NB4 (cell line): ENCODE results near the gene PLXDC2.

ENCODE experiments used
- DNase-seq: peaks from one replicate; pipeline ENCODE4 v3.0.0; 2010; ENCODE audit warnings: low read depth
- H3K4me3 ChIP-seq: one replicate; pipeline ENCODE4 v1.5.1; 2011; ENCODE audit warnings: mild to moderate bottlenecking, low read depth, low read length, moderate library complexity
- MYC ChIP-seq: IDR thresholded peaks from 2 replicates; pipeline ENCODE4 v1.6.1; 2011; ENCODE audit warnings: low read depth, low read length
- POLR2A ChIP-seq: IDR thresholded peaks from 2 replicates; pipeline ENCODE4 v1.6.1; 2011; ENCODE audit warnings: mild to moderate bottlenecking; ENCODE audit not compliant: insufficient read length; ENCODE audit errors: extremely low read depth
- TF ChIP-seq, protein P1 (sequence below): IDR thresholded peaks from one replicate; pipeline ENCODE4 v1.5.1; 2012; ENCODE audit warnings: low read depth, low read length
- TF ChIP-seq, protein P2 (sequence below): IDR thresholded peaks from 2 replicates; pipeline ENCODE4 v1.6.1; 2011; ENCODE audit warnings: low read depth, low read length

PLXDC2 gene

DNA sequence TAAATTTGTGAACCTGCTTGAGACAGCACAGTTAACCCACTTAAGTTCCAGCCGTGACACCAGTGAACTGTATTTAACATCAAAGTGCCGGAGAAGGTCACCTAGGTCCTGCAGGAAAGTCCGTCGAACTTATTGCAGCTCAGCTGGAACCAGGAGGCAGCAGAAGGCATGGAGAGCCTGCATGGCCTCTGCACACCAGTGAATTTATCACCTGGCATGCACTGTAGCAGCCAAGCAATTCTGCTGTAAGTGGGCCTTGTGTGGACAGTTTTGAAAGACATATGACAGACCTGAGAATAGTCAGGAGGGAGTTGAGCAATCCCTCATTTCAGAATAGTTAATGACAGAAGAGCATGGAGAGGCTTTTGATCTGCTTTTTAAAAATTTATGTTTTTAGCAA is 108.8 kb downstream of the PLXDC2 start:
- H3K4me3 ChIP-seq, result no peak overlapping the region
- no peak for DNase-seq
- TF ChIP-seq, protein P1, sequence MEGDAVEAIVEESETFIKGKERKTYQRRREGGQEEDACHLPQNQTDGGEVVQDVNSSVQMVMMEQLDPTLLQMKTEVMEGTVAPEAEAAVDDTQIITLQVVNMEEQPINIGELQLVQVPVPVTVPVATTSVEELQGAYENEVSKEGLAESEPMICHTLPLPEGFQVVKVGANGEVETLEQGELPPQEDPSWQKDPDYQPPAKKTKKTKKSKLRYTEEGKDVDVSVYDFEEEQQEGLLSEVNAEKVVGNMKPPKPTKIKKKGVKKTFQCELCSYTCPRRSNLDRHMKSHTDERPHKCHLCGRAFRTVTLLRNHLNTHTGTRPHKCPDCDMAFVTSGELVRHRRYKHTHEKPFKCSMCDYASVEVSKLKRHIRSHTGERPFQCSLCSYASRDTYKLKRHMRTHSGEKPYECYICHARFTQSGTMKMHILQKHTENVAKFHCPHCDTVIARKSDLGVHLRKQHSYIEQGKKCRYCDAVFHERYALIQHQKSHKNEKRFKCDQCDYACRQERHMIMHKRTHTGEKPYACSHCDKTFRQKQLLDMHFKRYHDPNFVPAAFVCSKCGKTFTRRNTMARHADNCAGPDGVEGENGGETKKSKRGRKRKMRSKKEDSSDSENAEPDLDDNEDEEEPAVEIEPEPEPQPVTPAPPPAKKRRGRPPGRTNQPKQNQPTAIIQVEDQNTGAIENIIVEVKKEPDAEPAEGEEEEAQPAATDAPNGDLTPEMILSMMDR, result no peak
- TF ChIP-seq MYC (no peak), POLR2A (no peak)
- TF ChIP-seq, protein P2, sequence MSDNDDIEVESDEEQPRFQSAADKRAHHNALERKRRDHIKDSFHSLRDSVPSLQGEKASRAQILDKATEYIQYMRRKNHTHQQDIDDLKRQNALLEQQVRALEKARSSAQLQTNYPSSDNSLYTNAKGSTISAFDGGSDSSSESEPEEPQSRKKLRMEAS, result no peak

DNA sequence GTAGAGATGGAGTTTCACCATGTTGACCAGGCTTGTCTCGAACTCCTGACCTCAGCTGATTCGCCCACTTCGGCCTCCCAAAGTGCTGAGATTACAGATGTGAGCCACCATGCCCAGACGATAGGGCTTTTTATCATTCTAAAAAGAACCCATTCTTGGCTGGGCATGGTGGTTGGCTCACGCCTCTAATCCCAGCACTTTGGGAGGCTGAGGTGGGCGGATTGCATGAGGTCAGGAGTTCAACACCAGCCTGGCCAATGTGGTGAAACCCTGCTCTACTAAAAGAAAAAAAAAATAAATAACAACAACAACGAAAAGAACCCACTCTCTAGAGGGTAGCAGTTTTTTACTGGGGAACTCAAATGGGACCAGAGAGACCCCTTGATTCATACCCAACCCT is 112.7 kb downstream of the PLXDC2 start:
- DNase-seq, result no peak
- no peak overlapping the region for H3K4me3 ChIP-seq
- TF ChIP-seq MYC (no peak), POLR2A (no peak)
- TF ChIP-seq, protein P1, result no peak

DNA sequence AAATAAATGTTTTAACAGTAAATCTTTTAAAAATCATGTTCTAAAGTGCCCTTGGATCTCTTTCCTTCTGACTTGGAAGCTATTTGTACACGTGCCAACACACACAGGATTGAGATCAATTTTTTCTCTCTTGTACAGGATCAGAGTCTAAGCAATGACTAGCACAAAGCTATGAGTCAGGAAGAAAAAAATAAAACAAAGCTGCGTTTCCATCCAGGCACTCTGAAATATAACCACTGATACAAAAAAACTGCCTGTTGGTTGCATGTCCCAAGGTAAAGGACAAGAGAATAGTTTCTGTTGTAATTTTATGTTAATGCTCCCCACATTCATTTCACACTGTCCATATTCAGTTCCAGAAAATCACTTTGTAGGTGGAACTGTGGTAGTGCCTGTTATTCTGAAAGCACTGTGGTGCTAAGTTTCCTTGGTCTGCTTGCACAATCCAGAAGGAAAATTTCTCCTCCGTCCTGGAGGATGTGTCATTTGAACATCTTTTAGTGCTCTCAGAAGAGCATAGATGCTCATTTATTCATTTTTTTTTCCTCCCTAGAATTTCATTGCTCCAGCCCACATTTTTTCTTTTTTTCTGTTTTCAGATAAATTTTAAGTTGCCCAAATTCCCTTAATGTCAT is 113.4 kb downstream of the PLXDC2 start:
- no peak for DNase-seq
- TF ChIP-seq, protein P2, result no peak
- no peak for TF ChIP-seq MYC
- no peak for TF ChIP-seq POLR2A
- TF ChIP-seq, protein P1, result no peak
- no peak overlapping the region for H3K4me3 ChIP-seq

DNA sequence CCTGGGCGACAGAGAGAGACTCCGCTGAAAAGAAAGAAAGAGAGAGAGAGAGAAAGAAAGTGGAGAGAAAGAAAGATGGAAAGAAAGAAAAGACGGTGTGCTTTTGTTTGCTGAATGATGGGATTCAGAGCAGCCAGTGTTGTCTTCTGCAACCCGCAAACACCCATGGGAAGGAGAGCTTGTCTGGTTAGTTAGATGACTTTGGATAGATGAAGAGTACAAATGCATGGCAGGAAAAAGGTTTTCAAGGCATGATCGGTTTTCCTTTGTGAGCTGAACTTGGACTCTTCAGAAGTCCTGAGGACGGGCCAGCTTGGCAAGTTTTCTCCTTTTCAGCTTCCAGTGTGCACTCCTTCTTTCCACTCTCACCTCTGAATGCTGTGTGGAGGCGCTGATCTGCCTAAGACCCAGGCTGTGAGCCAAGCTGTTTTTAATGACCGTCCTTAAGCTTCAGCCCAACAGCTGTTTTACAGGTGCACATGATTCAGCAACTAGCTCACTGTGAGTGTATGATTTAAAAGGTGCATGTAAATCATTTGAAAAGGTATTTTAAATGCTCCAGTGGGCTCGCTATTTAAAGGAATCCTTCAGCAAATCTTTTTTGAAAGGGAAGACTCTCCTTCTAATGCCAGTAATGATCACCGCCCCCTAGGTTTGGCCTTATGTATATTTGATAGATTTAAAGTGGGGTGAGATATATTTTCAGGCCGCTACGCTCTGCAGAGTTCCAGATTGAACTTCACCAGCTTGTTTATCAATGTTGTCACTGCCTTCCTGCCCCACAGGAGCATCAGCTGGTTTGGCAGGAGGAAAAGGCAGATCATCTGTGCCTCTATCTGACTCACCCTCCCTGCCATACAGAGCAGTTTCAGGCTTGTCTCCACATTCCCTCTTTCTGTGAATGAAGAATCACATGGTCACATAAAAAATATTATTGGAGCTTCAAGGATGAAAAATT is 115.0 kb downstream of the PLXDC2 start:
- no peak for DNase-seq
- TF ChIP-seq MYC, result no peak
- TF ChIP-seq, protein P1, result no peak
- no peak overlapping the region for H3K4me3 ChIP-seq

DNA sequence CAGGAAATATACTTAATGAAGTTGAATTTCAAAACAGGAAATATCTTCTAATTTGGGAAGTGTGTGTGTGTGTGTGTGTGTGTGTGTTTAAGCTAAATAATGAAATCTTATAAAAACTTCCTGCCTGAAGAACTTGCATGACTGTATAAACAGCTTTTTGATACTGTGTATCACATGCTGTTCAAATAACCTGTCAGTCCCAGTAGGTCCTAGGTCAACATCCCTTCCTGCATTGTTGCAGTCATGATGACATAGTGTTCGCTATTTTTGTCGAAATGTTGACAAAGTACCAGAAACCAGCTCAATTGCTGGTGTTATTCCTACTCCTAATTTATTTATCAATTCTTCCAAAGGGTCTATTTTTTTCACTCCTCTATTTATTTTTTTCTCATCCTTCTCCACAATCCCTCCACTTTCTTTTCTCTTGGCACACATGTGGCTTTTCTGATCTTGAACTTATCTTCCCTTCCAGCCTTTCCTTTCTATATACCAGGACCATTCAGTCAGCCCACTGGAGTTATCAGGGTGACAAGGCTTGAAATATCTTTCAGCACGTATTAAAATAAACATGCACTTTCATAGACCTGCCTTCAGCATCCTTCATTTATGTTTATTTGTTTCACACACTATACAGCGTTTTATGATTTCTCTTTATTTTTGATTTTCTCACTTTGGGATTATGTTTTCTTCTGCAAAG is 115.8 kb downstream of the PLXDC2 start:
- no peak overlapping the region for H3K4me3 ChIP-seq
- no peak for DNase-seq
- TF ChIP-seq, protein P1, result no peak
- TF ChIP-seq MYC, result no peak
- no peak for TF ChIP-seq POLR2A
- TF ChIP-seq, protein P2, result no peak
